GM18909 (cell line): ENCODE data around the gene DNAJB6.

Experiments used
- ATAC-seq: cut with Tn5 transposase; IDR thresholded peaks from one replicate; pipeline ENCODE4 v1.9.1; 2021; ENCODE audit warnings: mild to moderate bottlenecking; ENCODE audit not compliant: unreplicated experiment, poor library complexity

The DNAJB6 gene

DNA sequence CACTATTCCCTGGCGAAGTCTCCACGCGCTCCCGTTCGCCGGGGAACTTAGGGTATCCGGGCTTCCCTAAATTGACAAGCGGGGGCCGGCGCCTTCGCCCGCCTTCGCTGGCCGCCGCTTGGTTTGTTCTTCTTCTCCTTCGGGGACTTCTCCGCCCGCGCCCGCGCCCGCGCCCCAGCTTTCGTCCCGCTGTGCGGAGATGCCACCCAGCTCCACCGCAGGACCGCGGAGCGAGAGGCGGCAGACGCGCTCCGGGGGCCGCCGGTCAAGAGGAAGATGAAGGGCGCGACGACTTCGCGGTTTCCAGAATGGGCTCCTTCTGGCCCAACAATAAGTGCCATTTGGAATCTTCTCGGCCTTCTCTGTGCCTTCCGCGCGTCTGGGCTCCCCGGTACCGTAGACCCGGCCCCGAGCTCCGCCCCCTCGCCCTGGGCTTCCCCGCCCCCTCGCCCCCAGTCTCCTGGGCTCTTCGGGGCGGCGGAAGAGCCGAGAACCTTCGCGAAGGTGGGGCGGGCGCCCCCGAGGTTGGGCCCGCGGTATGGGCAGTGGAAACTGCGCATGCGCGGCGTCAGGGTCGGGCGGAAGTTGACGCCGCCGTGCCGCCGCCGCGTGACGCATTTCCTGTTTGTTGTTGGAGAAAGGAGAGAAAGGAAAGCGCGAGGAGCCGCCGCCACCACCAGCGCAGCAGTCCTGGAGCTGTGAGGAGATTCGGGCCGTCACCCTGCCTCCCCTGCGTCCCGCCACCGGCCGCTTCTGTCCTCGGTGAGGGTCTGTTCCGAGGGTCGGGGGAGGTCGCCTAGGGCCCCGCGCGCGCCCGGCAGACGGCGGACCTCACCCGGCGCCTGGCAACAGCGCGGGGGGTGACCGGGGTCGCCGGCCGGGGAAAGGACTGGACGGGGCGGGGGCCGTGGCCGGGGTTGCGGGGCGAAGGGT lies at the start of gene DNAJB6:
Gene DNAJB6, plus strand, starts transcription at position 622 of the 933 bp plus-strand sequence. CDS start 21,569 bp downstream, outside the sequence.
- peak; percentile 79 for ATAC-seq

DNA sequence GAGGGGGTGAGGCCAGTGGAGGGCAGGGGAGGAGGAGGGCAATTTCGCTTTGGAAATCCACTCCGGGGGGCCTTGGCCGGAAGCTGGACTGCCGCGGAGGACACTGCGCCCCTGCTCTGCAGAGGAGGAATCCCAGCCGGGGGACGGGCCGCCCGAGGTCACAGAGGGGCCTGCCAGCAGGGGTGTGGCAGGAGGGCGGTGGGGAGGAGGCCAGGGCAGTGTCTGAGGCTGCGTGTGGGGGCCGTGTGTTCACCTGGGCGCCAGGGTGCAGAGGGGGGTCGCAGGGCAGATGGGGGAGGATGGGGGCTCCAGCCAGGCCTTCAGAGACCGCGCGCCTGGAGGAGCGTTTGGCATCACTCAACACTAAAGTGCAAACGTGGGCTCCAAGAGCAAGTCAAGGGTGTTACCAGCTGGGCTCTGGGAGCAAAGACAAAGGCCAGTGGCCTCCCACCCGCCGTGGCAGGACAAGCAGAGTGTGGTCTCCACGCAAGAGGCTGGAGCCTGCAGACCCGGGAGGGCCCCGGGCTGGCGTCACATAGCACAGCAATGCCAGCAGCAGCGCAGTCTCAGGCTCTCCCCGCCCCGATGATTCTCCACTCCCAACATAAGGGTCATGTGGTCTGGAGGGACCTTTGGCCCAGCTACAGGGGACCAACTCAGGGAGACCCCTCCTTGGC lies 45.3 kb upstream of the DNAJB6 start:
- ATAC-seq = no peak

- no peak for ATAC-seq
These were observed 44.5 kb upstream of the DNAJB6 start for GRCh38 chr7:157292258-157292657.

GRCh38 chr7:157292770-157293412 lies 43.9 kb upstream of the DNAJB6 start:
- no peak for ATAC-seq

DNA sequence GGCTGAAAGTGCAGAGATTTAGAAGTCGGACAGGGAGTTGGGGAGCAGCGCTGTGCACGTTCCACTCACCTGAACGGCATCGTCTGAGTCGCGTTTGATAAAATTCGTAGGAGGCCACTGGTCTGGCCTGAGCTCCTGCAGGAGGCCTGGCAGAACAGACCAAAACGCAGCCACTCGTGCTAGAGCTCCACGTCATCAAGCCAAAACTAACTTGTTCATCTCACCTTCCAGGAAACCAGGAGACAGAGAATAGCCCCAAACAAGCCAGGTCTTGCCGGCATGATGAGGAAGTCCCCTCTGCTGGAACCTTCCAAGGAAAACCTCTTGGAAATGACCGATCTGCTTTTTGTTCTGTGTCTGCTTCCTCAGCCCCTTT lies 43.4 kb upstream of the DNAJB6 start:
- ATAC-seq = no peak

GRCh38 chr7:157294773-157295172 lies 42.0 kb upstream of the DNAJB6 start:
- no peak for ATAC-seq

- ATAC-seq = no peak
These were observed 41.5 kb upstream of the DNAJB6 start for GRCh38 chr7:157295338-157295737.

DNA sequence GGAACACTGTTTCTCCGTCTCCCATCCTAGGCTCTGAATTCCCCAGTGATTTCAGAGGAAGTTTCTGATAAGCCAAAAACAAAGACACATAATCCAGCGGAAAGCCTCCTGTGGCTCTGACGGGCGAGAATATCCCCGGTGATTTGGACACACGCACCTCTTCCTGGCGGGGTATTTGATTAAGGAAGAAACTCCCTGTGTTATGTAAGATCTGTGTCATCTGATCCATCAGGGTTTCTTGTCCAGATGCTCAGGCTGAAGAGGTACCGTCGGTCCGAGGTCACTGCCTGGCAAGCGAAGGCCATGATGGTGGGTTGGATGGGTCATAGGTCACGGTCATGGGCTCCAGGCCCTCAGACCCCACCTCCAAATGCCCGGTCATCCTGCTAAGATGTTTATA lies 39.6 kb upstream of the DNAJB6 start:
- no peak for ATAC-seq

DNA sequence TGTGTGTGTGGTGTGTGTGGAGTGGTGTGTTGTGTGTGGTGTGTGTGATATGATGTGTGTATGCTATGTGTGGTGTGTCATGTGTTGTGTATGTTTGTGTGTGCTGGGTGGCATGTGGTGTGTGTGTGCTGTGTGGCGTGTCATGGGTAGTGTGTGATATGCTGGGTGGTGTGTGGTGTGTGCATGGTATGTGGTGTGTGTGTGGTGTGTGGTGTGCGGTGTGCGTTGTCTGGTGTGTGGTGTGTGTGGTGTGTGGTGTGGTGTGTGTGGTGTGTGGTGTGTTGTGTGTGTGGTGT lies 37.5 kb upstream of the DNAJB6 start:
- no peak for ATAC-seq

- ATAC-seq = no peak
These were observed 37.0 kb upstream of the DNAJB6 start for GRCh38 chr7:157299613-157300368.

DNA sequence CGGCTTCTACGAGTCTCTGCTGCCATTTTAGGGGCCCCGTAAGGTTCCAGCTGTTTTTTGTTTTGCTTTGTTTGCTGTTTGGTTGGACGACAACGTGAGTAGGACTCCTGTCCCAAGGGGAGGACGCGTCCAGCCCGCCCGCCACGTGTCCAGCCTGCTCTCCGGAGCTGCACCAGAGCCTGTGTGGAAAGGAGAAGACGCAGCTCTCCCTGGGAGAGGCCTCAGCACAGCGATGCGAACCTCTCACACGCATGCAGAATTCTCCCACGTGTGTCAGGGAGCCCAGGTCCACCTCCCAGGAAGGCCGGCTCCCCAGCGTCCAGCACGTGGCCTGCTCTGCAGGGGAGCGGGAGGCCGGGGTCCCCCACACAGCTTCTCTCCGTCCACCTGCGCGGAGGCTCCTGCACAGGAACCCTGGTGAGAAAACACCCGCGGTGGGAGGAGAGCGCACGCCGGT lies 36.4 kb upstream of the DNAJB6 start:
- ATAC-seq = no peak

GRCh38 chr7:157301610-157302120 lies 35.1 kb upstream of the DNAJB6 start:
- no peak for ATAC-seq

DNA sequence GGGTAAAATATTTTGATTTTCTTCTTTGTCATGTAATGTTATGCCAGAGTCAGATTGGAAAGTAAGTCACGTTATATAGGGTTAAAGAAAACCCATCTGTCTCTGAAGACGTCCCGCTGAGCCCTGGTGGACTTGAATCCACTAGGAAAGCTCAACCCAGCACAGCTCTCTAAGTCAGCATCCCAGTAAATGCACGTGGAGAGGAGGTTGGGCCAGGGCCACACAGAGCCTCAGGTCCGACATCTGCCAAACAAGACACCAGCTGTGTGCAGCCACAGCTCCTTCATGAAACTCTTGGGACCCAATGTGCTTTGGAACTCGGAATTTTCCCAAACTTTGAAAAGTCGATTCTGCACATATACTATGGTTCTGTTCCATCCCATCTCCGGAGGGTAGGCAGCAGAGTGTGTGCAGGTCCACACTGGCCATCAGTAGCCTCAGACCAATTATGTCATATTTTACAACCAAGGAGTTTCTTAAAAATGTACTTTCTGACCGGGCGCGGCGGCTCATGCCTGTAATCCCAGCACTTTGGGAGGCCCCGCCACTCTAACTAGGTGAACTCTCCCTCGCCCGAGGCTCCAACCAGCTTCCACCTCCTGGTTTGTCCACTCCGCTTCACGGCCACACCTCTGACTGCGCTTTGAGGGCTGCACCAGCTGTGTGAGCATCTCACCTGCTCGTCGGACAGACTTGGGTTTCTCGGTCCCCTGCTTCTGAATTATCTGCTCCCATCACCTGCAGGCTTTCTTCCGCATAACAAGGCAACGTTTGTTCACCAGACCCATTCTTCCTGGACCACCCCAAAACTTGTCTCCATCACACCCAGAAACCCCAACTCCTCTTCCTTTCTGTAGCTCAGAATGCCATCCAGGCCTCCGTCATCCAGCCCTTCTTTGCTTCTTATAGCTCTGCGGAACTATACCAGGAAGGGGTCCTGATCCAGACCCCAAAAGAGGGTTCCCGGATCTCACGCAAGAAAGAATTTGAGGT lies 29.7 kb upstream of the DNAJB6 start:
- no peak for ATAC-seq

DNA sequence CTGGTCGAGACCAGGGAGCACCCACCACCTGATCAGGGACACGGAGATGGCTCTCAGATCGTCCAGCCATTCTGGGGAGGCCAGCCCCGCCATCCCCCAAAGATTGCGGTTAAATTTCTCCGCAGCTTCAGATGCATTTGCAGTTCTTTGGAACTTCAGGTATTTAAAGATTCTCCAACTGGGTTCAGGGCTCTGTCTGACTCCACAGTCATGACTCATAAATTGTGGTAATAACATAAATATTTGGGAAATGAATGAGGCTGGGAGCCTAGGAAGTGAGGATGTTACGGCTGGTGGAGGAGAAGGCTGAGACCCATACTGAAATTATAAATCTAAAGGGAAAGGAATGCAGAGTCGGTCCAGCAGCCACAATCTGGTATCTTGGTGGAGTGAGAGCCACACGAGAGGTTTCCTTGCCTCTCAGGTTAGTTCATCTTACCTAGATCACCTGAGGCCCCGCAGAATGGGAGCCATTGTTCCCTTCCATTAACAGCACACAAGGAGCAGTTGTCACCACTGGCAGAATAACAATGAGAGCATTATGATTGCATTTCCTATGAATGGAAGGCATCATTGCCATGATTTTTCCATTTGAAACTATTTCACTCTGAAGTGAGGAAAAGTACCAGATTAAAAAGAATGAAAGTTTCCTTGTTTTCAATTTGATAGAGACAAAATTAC lies 26.7 kb upstream of the DNAJB6 start:
- no peak for ATAC-seq

DNA sequence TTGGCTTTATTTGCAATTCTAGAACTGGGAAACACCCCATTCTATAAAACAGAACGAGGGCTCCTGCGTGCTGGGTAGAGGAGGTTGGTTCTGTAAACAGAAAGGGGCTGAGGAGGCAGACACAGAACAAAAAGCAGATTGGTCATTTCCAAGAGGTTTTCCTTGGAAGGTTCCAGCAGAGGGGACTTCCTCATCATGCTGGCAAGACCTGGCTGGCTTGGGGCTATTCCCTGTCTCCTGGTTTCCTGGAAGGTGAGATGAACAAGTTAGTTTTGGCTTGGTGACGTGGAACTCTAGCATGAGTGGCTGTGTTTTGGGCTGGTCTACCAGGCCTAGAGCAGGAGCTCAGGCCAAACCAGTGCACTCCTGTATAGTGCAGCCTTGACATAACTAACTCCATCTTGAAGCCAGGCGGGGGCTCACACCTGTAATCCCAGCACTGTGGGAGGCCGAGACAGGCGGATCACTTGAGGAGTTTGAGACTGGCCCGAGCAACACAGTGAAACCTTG lies 26.1 kb upstream of the DNAJB6 start:
- no peak for ATAC-seq

- no peak for ATAC-seq
These were observed 23.9 kb upstream of the DNAJB6 start for GRCh38 chr7:157312941-157313340.

DNA sequence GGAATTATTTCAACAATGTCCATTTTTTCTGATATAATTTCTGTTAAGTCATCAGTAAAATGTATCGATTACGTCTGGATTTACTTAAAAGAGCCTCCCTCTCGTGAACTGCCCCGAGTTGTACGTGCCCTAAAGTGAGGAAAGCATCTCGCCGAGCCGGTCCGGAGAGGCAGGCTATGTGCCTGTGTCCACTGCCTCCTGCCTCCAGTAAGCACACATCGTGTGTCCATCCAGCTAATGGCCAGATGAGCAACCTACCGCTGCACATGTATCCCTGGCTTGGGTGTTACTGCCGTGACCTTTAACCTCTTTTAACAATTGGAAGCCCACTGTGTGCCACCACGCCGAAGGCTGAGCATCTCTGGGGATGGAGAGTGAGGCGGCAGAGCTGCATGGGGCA lies 23.2 kb upstream of the DNAJB6 start:
- no peak for ATAC-seq

DNA sequence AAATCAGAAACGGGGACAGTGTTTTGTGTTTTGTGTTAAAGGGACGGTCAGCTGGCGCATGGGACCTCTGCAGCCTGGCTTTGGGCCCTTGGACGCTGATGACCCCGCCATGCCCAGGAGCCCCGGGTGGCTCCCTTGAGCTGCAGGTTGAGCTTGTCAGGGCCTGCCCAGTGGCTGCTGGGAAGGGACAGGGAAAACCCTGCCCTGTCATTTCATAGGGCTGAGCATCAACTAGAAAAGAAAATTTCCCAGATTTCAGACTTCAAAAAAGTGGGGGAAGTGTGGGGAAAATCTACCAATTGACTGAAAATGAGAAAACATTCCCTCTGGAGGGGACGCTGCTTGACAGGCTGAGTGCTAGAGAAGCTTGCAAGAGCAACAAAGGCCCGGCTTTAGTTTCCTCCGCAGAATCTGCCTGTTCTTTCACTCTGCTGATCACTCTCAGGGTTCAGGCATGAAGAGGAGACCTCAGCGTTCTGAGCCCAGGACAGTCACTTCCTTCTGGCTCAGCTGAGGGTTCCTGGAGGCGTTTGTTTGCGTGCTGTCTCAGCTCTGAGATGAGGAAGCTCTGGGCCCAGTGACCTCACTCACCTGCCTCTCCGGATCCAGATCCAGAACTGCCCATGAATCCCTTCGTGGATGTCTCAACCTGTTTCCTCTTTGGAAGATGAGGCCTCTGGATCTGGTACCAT lies 18.6 kb upstream of the DNAJB6 start:
- peak; percentile 75 for ATAC-seq
